Measurements from ENCODE around the gene SRRM5.

- TF ChIP-seq CTCF (IDR thresholded peaks at IDR 0.05) (no peak), POLR2A (IDR thresholded peaks at IDR 0.05) (no peak)
Observed at GRCh38 chr19:43662487-43662886, 50.6 kb downstream of the SRRM5 start.

Measured in vagina (tissue), 2 donors.